PC-3 (cell line): ENCODE data around the gene GAA. TPM values are rescaled to one million over a fixed set of nuclear protein-coding genes. Genes with fewer than 3 reads are reported as not detected.
"Not testable (repeated sequence)": the region's sequence is repeated elsewhere in the genome, so short reads cannot be mapped to it uniquely, and the experiment has no call there.

Experiments used
- ATAC-seq: fragments of 200-7000 bp; cut with Tn5 transposase; 2 replicates; pipeline ENCODE4 v1.9.1; 2020; ENCODE audit warnings: mild to moderate bottlenecking, moderate library complexity
- BruUV-seq: library from RNA; stranded (reverse); fragments of 400-500 nt; replicated peaks from 2 replicates; lab custom pipeline; 2021; lab: Mats Ljungman, UMichigan
- CTCF ChIA-PET: fragments of 300-600 bp; sonication (Branson Sonifier 250); formaldehyde crosslinking; loops from one replicate; lab custom pipeline; 2022; ENCODE audit warnings: antibody characterized with exemption; lab: Charles Lee
- POLR2A ChIA-PET: fragments of 300-600 bp; sonication (Branson Sonifier 250); formaldehyde crosslinking; loops from one replicate; lab custom pipeline; 2022; ENCODE audit warnings: antibody characterized with exemption; ENCODE audit not compliant: unreplicated experiment; lab: Charles Lee
- DNase-seq: peaks from one replicate; pipeline ENCODE4 v3.0.0-alpha.2; 2015
- H2AFZ ChIP-seq: fragments of 300-600 bp; sonication (generic); 2 replicates; pipeline ENCODE4 v1.6.0; 2016; ENCODE audit warnings: antibody characterized with exemption, low read length
- H3F3A ChIP-seq: fragments of 300-600 bp; sonication (generic); one replicate; pipeline ENCODE4 v1.6.0; 2017; ENCODE audit warnings: antibody characterized with exemption, low read length, control low read depth, mild to moderate bottlenecking; ENCODE audit not compliant: unreplicated experiment
- H3K27ac ChIP-seq: fragments of 300-600 bp; sonication (generic); 2 replicates; pipeline ENCODE4 v1.5.1; 2016; ENCODE audit warnings: mild to moderate bottlenecking, low read length
- H3K27me3 ChIP-seq: fragments of 300-600 bp; sonication (generic); 2 replicates; pipeline ENCODE4 v1.6.1; 2016; ENCODE audit warnings: low read length, mixed read lengths
- H3K36me3 ChIP-seq: fragments of 300-600 bp; sonication (generic); 2 replicates; pipeline ENCODE4 v1.6.1; 2016; ENCODE audit warnings: low read depth, mixed run types, low read length, mixed read lengths
- H3K4me1 ChIP-seq: fragments of 300-600 bp; sonication (generic); 2 replicates; pipeline ENCODE4 v1.5.1; 2016; ENCODE audit warnings: low read length; ENCODE audit not compliant: insufficient read depth
- H3K4me2 ChIP-seq: fragments of 300-600 bp; sonication (generic); 2 replicates; pipeline ENCODE4 v1.6.0; 2016; ENCODE audit warnings: low read length
- H3K4me3 ChIP-seq: fragments of 300-600 bp; sonication (generic); 2 replicates; pipeline ENCODE4 v1.5.1; 2016; ENCODE audit warnings: mild to moderate bottlenecking, low read length, mixed read lengths
- H3K79me2 ChIP-seq: fragments of 300-600 bp; sonication (generic); 2 replicates; pipeline ENCODE4 v1.6.1; 2017; ENCODE audit warnings: low read length, mixed read lengths
- H3K9ac ChIP-seq: fragments of 300-600 bp; sonication (generic); 2 replicates; pipeline ENCODE4 v1.6.0; 2016; ENCODE audit warnings: mild to moderate bottlenecking, low read length
- H3K9me2 ChIP-seq: fragments of 300-600 bp; sonication (generic); replicated peaks from 2 replicates; pipeline ENCODE4 v1.6.1; 2016; ENCODE audit warnings: mixed run types, low read length, mixed read lengths
- H3K9me3 ChIP-seq: fragments of 300-600 bp; sonication (generic); 2 replicates; pipeline ENCODE4 v1.6.1; 2016; ENCODE audit warnings: low read length, mixed read lengths
- H4K20me1 ChIP-seq: fragments of 300-600 bp; sonication (generic); 2 replicates; pipeline ENCODE4 v1.6.1; 2016; ENCODE audit warnings: low read length, mixed read lengths
- EZH2 ChIP-seq: fragments of 300-600 bp; sonication (generic); IDR thresholded peaks from one replicate; pipeline ENCODE4 v1.6.1; 2017; ENCODE audit warnings: antibody characterized with exemption, mild to moderate bottlenecking, low read length; ENCODE audit not compliant: unreplicated experiment
- EZH2phosphoT487 ChIP-seq: fragments of 300-600 bp; sonication (generic); IDR thresholded peaks from 2 replicates; pipeline ENCODE4 v1.6.1; 2018; ENCODE audit warnings: mild to moderate bottlenecking, antibody characterized with exemption, low read length, borderline replicate concordance
- intact Hi-C: fragments of 100-400 bp; cut with micrococcal nuclease; formaldehyde crosslinking; loops from 2 replicates; pipeline ENCODE4 v1.9.0; 2023
- total RNA-seq: library from RNA; depleted of rRNA; stranded (reverse); fragments of >200 nt; gene quantifications from 2 replicates; pipeline ENCODE4 v1.2.3, GENCODE V29; 2014
- TF ChIP-seq, protein P1 (sequence below): fragments of 300-600 bp; sonication (generic); conservative IDR thresholded peaks from 2 replicates; pipeline ENCODE4 v1.5.1; 2017; ENCODE audit warnings: antibody characterized with exemption, low read depth, mild to moderate bottlenecking, low read length

Gene GAA
- total RNA-seq, 1 experiment from 2014 or later, result 76.2 TPM

GRCh38 chr17:80152081-80152702 is 50.8 kb downstream of the GAA start:
- ChIA-PET POLR2A (no interaction called here), CTCF (no interaction called here)
- Histone ChIP-seq H3K27ac (no peak overlapping the region), H3K4me3 (no peak overlapping the region), H4K20me1 (no peaks in the 10 kb centered on the region), H3K9ac (no peak overlapping the region), H3K79me2 (peaks cover 22% of the 10 kb centered on the region), H2AFZ (no peak overlapping the region), H3K27me3 (no peaks in the 10 kb centered on the region), H3K36me3 (no peaks in the 10 kb centered on the region), H3K9me2 (no peaks in the 10 kb centered on the region), H3K9me3 (peaks cover 7% of the 10 kb centered on the region), H3K4me1 (no peaks in the 10 kb centered on the region), H3K4me2 (no peak overlapping the region), H3F3A (no peaks in the 10 kb centered on the region)
- TF ChIP-seq EZH2, result no peak
- TF ChIP-seq, protein P1, sequence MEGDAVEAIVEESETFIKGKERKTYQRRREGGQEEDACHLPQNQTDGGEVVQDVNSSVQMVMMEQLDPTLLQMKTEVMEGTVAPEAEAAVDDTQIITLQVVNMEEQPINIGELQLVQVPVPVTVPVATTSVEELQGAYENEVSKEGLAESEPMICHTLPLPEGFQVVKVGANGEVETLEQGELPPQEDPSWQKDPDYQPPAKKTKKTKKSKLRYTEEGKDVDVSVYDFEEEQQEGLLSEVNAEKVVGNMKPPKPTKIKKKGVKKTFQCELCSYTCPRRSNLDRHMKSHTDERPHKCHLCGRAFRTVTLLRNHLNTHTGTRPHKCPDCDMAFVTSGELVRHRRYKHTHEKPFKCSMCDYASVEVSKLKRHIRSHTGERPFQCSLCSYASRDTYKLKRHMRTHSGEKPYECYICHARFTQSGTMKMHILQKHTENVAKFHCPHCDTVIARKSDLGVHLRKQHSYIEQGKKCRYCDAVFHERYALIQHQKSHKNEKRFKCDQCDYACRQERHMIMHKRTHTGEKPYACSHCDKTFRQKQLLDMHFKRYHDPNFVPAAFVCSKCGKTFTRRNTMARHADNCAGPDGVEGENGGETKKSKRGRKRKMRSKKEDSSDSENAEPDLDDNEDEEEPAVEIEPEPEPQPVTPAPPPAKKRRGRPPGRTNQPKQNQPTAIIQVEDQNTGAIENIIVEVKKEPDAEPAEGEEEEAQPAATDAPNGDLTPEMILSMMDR, result no peak
- no peak for TF ChIP-seq EZH2phosphoT487
- no peak for DNase-seq
- ATAC-seq, result no peak
- intact Hi-C loops, result no loop called here
- BruUV-seq, result no TSS peak

DNA sequence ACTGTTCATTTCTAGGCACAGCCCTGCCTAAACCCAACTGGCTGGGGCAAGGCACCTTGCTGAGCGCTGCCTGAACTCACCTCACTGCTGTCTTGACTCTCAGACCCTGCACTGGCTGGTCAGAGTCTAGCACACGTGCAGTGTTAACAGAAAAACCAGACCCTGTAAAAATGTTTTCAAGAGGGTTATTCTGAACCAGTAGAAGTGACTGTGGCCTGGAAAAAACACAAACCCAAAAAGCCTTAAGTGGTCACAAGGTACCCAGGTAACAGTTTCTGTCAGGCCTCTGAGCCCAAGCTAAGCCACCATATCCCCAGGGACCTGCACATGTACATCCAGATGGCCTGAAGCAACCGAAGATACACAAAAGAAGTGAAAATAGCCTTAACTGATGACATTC is 51.6 kb downstream of the GAA start:
- ATAC-seq, result no peak
- Histone ChIP-seq H3K79me2 (peaks cover 14% of the 10 kb centered on the region), H3K4me3 (no peak overlapping the region), H3K27ac (no peak overlapping the region), H3K36me3 (no peaks in the 10 kb centered on the region), H3K9me3 (peaks cover 7% of the 10 kb centered on the region), H3K9ac (no peak overlapping the region), H3F3A (no peaks in the 10 kb centered on the region), H3K27me3 (no peaks in the 10 kb centered on the region), H4K20me1 (no peaks in the 10 kb centered on the region), H3K4me1 (no peaks in the 10 kb centered on the region), H2AFZ (no peak overlapping the region), H3K9me2 (no peaks in the 10 kb centered on the region), H3K4me2 (no peak overlapping the region)
- ChIA-PET CTCF (no interaction called here), POLR2A (no interaction called here)
- no TSS peak for BruUV-seq
- no peak for DNase-seq
- TF ChIP-seq EZH2phosphoT487 (no peak), EZH2 (no peak)
- TF ChIP-seq, protein P1, result no peak
- intact Hi-C loops, result no loop called here

DNA sequence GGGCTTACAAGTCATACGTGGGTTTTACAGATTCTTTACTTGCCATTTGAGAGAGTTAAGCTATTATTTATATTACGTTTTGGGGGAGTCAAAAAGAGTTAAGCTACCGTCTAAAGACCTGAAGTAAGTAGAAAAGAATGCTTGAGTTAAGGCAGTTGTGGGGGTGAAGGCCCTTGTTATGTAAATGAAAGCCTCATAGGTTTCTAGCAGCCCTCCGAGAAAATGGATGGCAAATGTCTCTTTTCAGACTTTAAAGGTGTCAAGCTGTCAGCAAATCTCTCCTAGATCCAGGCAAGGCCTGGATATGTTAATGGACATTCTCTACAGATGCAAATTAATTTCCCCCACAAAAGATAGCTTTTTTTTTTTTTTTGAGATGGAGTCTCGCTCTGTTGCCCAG is 52.8 kb downstream of the GAA start:
- Histone ChIP-seq H3K4me1 (no peaks in the 10 kb centered on the region), H3K36me3 (no peaks in the 10 kb centered on the region), H2AFZ (no peak overlapping the region), H3K27me3 (no peaks in the 10 kb centered on the region), H3K4me2 (no peak overlapping the region), H3F3A (no peaks in the 10 kb centered on the region), H3K9me2 (no peaks in the 10 kb centered on the region), H3K4me3 (no peak overlapping the region), H3K9me3 (peaks cover 7% of the 10 kb centered on the region), H4K20me1 (no peaks in the 10 kb centered on the region), H3K9ac (no peak overlapping the region), H3K27ac (no peak overlapping the region), H3K79me2 (peaks cover 3% of the 10 kb centered on the region; the same call in 1 of the 2 replicates)
- TF ChIP-seq, protein P1, result no peak
- TF ChIP-seq EZH2phosphoT487, result no peak
- TF ChIP-seq EZH2, result no peak
- DNase-seq (no peak), ATAC-seq (no peak)
- intact Hi-C loops, result no loop called here
- ChIA-PET CTCF (no interaction called here), POLR2A (no interaction called here)
- BruUV-seq, result no TSS peak

DNA sequence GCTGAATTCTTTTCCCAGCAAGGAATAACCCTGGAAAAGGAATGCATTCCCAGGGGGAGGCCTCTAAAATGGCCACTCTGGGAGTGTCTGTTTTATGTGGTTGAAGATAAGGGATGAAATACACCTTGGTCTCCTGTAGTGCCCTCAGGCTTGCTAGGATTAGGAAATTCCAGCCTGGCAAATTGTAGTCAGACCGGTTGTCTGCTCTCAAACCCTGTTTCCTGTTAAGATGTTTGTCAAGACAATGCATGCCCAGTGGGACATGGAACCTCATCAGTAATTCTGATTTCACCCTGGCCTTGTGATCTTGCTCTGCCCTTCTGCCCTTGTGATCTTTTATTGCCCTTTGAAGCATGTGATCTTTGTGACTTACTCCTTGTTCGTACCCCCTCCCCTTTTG is 54.2 kb downstream of the GAA start:
- POLR2A ChIA-PET, H3K4me2 ChIP-seq, CTCF ChIA-PET, H3K9ac ChIP-seq, H3K79me2 ChIP-seq, H3F3A ChIP-seq, H3K9me3 ChIP-seq, BruUV-seq, H2AFZ ChIP-seq, intact Hi-C loops, H3K4me3 ChIP-seq, H4K20me1 ChIP-seq, ATAC-seq, H3K4me1 ChIP-seq, H3K9me2 ChIP-seq, H3K36me3 ChIP-seq, H3K27me3 ChIP-seq, H3K27ac ChIP-seq: not testable (repeated sequence)
- peak; percentile 27 for DNase-seq
